NT2/D1 (cell line): Measurements from ENCODE around the gene IGSF10.

Source experiments
- DNase-seq: peaks from one replicate; pipeline ENCODE4 v3.0.0-alpha.2; 2011; ENCODE audit warnings: low read depth, low spot score
- H3K27me3 ChIP-seq: 2 replicates; pipeline ENCODE4 v1.6.0; 2011; ENCODE audit warnings: mild to moderate bottlenecking; ENCODE audit not compliant: insufficient read length, insufficient read depth
- H3K36me3 ChIP-seq: 2 replicates; pipeline ENCODE4 v1.6.1; 2011; ENCODE audit warnings: mild to moderate bottlenecking, low read length, mixed read lengths; ENCODE audit not compliant: insufficient read depth, insufficient read length
- H3K4me1 ChIP-seq: 2 replicates; pipeline ENCODE4 v1.5.1; 2011; ENCODE audit not compliant: insufficient read depth, insufficient read length
- H3K4me3 ChIP-seq: 2 replicates; pipeline ENCODE4 v1.5.1; 2011; ENCODE audit warnings: low read depth; ENCODE audit not compliant: insufficient read length
- H3K9ac ChIP-seq: 2 replicates; pipeline ENCODE4 v1.6.0; 2011; ENCODE audit warnings: low read depth; ENCODE audit not compliant: insufficient read length
- H3K9me3 ChIP-seq: 2 replicates; pipeline ENCODE4 v1.5.1; 2011; ENCODE audit warnings: mild to moderate bottlenecking, low read length; ENCODE audit not compliant: insufficient read depth
- SUZ12 ChIP-seq: IDR thresholded peaks from 2 replicates; pipeline ENCODE4 v1.6.1; 2011; ENCODE audit not compliant: insufficient read length, insufficient read depth; ENCODE audit errors: extremely low read depth
- YY1 ChIP-seq: IDR thresholded peaks from 2 replicates; pipeline ENCODE4 v1.6.1; 2011; ENCODE audit not compliant: insufficient read length, insufficient read depth
- ZNF274 ChIP-seq: IDR thresholded peaks from 2 replicates; pipeline ENCODE4 v1.6.1; 2011; ENCODE audit warnings: mild to moderate bottlenecking, low read depth, low read length

IGSF10 gene

GRCh38 chr3:151459358-151459757 lies 1.5 kb downstream of the IGSF10 start:
- Histone ChIP-seq H3K27me3 (peaks cover 19% of the 10 kb centered on the region), H3K4me1 (no peaks in the 10 kb centered on the region), H3K9me3 (no peaks in the 10 kb centered on the region), H3K9ac (no peak overlapping the region), H3K36me3 (no peaks in the 10 kb centered on the region), H3K4me3 (no peak overlapping the region)
- TF ChIP-seq SUZ12 = no peak
- no peak for TF ChIP-seq ZNF274
- TF ChIP-seq YY1 = no peak
- no peak for DNase-seq

GRCh38 chr3:151456065-151456464 lies 4.8 kb downstream of the IGSF10 start:
- no peaks in the 10 kb centered on the region for H3K4me1 ChIP-seq

GRCh38 chr3:151452841-151453240 lies 8.0 kb downstream of the IGSF10 start:
- H3K27me3 ChIP-seq = no peaks in the 10 kb centered on the region
- TF ChIP-seq YY1 (no peak), SUZ12 (no peak), ZNF274 (no peak)
- no peaks in the 10 kb centered on the region for H3K4me1 ChIP-seq
- no peaks in the 10 kb centered on the region for H3K9me3 ChIP-seq
- no peak overlapping the region for H3K4me3 ChIP-seq
- no peak overlapping the region for H3K9ac ChIP-seq
- no peaks in the 10 kb centered on the region for H3K36me3 ChIP-seq
- DNase-seq = no peak

More at GRCh38 chr3:151456065-151456464, 4.8 kb downstream of the IGSF10 start:
- no peak overlapping the region for H3K4me3 ChIP-seq
- H3K9me3 ChIP-seq = no peaks in the 10 kb centered on the region
- TF ChIP-seq SUZ12 = no peak
- DNase-seq = no peak
- no peak overlapping the region for H3K9ac ChIP-seq
- H3K27me3 ChIP-seq = peaks cover 9% of the 10 kb centered on the region
- H3K36me3 ChIP-seq = no peaks in the 10 kb centered on the region

- Histone ChIP-seq H3K9me3 (no peaks in the 10 kb centered on the region), H3K36me3 (no peaks in the 10 kb centered on the region), H3K4me3 (no peak overlapping the region), H3K9ac (no peak overlapping the region), H3K4me1 (no peaks in the 10 kb centered on the region), H3K27me3 (no peaks in the 10 kb centered on the region)
- no peak for DNase-seq
- no peak for TF ChIP-seq ZNF274
- no peak for TF ChIP-seq SUZ12
- no peak for TF ChIP-seq YY1
Observed at GRCh38 chr3:151452368-151452767, 8.5 kb downstream of the IGSF10 start.

- no peak for DNase-seq
- TF ChIP-seq ZNF274 = no peak
- no peak for TF ChIP-seq SUZ12
- no peak for TF ChIP-seq YY1
- H3K9me3 ChIP-seq = no peaks in the 10 kb centered on the region
Observed at GRCh38 chr3:151446002-151446340, 14.9 kb downstream of the IGSF10 start.

GRCh38 chr3:151445273-151446001 lies 15.4 kb downstream of the IGSF10 start:
- no peak overlapping the region for H3K9ac ChIP-seq
- H3K9me3 ChIP-seq = no peaks in the 10 kb centered on the region
- DNase-seq = no peak
- TF ChIP-seq SUZ12 (no peak), YY1 (no peak), ZNF274 (no peak)
- no peaks in the 10 kb centered on the region for H3K4me1 ChIP-seq
- H3K36me3 ChIP-seq = no peaks in the 10 kb centered on the region
- no peak overlapping the region for H3K4me3 ChIP-seq
- no peaks in the 10 kb centered on the region for H3K27me3 ChIP-seq

More at GRCh38 chr3:151446002-151446340, 14.9 kb downstream of the IGSF10 start:
- Histone ChIP-seq H3K9ac (no peak overlapping the region), H3K4me1 (no peaks in the 10 kb centered on the region), H3K27me3 (no peaks in the 10 kb centered on the region), H3K36me3 (no peaks in the 10 kb centered on the region), H3K4me3 (no peak overlapping the region)

GRCh38 chr3:151443583-151443982 lies 17.3 kb downstream of the IGSF10 start:
- Histone ChIP-seq H3K9ac (no peak overlapping the region), H3K27me3 (no peaks in the 10 kb centered on the region), H3K9me3 (no peaks in the 10 kb centered on the region), H3K4me3 (no peak overlapping the region), H3K36me3 (no peaks in the 10 kb centered on the region), H3K4me1 (no peaks in the 10 kb centered on the region)
- TF ChIP-seq YY1 (no peak), ZNF274 (no peak), SUZ12 (no peak)
- no peak for DNase-seq

- no peaks in the 10 kb centered on the region for H3K9me3 ChIP-seq
- H3K36me3 ChIP-seq = no peaks in the 10 kb centered on the region
- TF ChIP-seq SUZ12 (no peak), ZNF274 (no peak), YY1 (no peak)
- no peak overlapping the region for H3K4me3 ChIP-seq
- no peaks in the 10 kb centered on the region for H3K27me3 ChIP-seq
- DNase-seq = no peak
- no peak overlapping the region for H3K9ac ChIP-seq
- H3K4me1 ChIP-seq = no peaks in the 10 kb centered on the region
Observed at GRCh38 chr3:151440940-151441339, 19.9 kb downstream of the IGSF10 start.
